GM12875 (cell line): ENCODE data around the gene GFRAL.

ENCODE experiments used
- H3K4me3 ChIP-seq: one replicate; pipeline ENCODE4 v1.5.1; 2011; ENCODE audit warnings: low read depth, low read length, control low read depth
- TF ChIP-seq, protein P1 (sequence below): IDR thresholded peaks from 2 replicates; pipeline ENCODE4 v1.5.1; 2011; ENCODE audit warnings: low read depth, mild to moderate bottlenecking, control low read depth, inconsistent platforms, low read length, moderate library complexity, borderline replicate concordance; ENCODE audit not compliant: insufficient read depth

Gene GFRAL

DNA sequence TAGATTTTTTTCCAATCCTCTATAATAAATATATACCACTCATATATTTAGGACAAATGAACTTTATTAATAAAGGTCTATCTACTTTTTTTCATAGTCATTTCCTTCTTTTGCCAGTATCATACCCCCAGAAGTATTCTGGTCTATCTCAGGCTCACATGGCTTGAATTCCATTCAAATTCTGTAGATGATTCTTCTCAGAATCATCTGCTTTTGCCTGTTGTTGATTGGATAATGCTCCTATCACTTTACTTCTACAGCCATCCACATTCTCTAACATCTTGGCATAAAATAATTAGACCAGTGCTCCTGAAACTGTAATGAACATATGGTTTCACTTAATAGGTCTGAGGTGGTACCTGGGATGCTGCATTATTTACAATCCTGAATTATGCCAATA lies 121.2 kb downstream of the GFRAL start:
- no peak overlapping the region for H3K4me3 ChIP-seq
- TF ChIP-seq, protein P1, sequence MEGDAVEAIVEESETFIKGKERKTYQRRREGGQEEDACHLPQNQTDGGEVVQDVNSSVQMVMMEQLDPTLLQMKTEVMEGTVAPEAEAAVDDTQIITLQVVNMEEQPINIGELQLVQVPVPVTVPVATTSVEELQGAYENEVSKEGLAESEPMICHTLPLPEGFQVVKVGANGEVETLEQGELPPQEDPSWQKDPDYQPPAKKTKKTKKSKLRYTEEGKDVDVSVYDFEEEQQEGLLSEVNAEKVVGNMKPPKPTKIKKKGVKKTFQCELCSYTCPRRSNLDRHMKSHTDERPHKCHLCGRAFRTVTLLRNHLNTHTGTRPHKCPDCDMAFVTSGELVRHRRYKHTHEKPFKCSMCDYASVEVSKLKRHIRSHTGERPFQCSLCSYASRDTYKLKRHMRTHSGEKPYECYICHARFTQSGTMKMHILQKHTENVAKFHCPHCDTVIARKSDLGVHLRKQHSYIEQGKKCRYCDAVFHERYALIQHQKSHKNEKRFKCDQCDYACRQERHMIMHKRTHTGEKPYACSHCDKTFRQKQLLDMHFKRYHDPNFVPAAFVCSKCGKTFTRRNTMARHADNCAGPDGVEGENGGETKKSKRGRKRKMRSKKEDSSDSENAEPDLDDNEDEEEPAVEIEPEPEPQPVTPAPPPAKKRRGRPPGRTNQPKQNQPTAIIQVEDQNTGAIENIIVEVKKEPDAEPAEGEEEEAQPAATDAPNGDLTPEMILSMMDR = no peak

DNA sequence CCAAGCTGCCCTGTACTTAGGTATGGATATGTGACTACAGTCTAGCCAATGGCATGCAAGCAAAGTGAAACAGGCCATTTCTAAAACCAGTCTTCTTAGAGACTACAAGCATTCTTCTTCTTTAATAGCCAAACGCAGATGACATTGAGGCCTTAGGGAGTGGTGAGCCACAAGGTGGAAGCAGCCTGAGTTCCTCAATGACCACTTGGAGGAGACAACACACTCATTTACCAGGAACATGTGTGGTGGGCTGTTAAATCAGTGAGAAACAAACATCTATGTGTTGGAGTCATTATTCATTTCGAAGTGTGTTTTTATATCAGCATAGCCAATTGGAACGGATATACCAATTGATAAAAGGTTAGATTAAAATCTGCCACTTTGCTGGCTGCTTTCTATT lies 122.0 kb downstream of the GFRAL start:
- H3K4me3 ChIP-seq = no peak overlapping the region
- TF ChIP-seq, protein P1 = no peak

DNA sequence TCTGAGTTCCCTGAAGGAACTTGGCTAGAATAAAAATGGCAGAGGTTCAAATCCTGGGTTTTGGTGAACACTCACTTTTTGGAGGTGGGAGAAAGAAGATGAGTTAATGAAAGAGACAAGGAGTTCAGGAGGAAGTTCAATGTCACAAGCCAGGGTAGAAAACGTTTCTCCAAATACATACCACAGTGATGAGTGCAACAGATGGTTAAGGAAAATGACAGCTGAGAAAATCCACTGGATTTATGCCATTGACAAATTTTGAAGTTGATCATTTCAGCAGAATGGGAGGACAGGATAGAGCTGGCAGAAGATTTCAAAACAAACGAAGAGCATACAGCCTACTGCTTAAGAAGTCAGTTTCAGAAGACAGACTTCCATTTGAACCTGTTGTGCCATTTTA lies 122.7 kb downstream of the GFRAL start:
- TF ChIP-seq, protein P1 = no peak
- no peak overlapping the region for H3K4me3 ChIP-seq
